GM21737 (cell line): ENCODE results near the gene KPNA6.
"Not testable (repeated sequence)": the region's sequence is repeated elsewhere in the genome, so short reads cannot be mapped to it uniquely, and the experiment has no call there.

Experiments used
- ATAC-seq: cut with Tn5 transposase; IDR thresholded peaks from one replicate; pipeline ENCODE4 v1.9.1; 2021; ENCODE audit warnings: mild to moderate bottlenecking, moderate library complexity; ENCODE audit not compliant: unreplicated experiment

The KPNA6 gene

DNA sequence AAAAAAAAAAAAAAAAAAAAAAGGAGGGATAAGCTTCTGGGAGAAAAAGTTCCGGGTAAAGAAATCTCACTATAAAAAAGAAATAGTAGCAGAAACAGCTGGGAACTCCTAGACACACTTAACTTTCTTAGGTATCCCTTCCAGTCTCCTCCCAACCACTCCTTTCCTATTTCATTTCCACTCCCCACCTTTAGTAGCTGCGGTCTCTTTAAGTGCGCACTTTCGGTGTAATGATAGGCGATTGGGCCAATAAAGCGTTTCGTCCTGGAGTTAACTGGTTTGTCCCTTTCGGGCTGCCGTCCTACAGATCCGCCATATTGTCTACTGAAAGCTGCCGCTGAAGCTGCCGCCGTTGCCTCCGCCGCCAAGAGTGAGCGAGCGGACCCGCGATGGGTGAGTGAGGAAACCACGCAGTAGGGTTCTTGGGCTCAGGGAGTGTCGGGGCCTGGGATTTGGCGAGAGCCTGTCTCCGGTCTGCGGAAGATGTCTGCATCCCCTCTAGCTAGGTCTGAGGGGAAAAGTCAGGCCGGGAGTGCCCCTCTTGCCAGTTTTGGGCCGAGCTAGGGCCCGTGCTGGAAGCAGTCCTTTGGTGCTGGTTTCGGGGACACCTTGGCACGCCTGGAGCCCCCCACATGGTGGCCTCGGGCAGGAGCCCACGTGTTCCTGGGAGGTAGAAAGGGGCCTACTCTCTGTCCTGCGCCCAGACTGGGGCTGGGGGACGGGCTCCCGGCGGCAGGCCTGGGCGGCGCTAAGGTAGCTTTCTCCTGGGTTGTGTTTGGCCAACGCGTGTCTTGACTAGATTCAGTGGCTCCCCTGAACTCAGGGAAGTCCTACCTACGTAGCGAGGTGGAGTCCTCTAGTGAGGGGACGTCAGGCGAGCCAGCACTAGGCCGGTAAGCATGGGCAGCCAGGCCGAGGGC, at the start of gene KPNA6:
Gene KPNA6, plus strand, starts transcription at position 315 of the 920 bp plus-strand sequence. Its CDS starts 75 bp downstream, at position 390.
- peak; percentile 51 for ATAC-seq

DNA sequence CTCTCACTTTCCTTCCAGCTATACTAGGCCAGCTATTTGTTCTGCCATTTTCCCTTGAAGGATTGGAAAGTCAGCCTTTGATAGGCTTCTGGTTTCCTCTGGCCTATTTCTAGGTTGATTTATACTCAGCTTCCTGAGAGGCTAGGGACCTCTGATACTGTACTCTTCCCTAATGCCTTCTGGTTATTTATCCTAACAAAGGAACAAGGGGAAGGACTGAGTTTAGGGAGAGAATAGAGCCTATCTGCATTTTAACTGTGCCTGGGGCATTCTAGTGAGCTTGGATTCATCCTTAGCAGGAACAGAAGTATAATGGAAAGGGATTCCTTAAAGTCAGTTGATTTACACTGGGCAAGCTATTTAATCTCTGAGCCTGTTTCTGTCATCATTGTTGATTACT, 46.9 kb upstream of the KPNA6 start:
- ATAC-seq, result no peak

DNA sequence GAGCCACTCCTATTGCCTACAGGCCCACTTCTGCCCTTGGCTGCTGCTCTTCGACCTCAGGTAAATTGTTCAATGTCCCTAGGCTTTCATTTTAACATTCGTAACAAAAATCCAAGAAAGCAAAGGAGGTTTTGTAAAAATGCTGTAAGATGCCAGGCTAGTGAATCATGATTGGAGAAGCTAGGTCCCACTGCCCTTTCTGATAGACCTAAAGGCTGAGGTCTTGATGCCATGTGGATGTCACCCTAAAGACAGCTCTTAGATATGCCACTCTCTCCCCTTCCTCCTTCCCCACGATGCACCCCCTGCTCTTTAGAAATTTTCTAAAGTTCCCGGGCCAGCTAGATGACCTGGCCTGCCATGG, 45.0 kb upstream of the KPNA6 start:
- no peak for ATAC-seq

DNA sequence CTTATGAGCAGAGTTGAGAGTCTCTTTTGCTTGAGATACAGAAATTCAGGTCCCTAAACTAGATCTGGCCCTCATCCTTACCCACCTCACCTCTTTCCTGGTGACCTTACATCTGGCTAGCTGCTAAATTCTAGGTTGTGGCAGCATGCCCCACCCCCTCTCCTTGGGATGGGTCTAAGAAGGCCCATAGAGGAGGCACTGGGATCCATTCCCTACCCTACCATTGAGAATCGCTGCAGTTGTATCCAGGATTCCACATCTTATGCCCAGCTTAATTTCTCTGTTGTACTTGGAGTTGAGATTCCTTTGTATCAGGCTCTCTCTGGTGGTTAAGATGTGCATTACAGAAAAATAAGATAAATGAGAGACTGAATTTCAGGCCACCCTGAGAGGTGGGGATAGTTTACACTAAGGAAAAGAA, 44.6 kb upstream of the KPNA6 start:
- ATAC-seq, result no peak

DNA sequence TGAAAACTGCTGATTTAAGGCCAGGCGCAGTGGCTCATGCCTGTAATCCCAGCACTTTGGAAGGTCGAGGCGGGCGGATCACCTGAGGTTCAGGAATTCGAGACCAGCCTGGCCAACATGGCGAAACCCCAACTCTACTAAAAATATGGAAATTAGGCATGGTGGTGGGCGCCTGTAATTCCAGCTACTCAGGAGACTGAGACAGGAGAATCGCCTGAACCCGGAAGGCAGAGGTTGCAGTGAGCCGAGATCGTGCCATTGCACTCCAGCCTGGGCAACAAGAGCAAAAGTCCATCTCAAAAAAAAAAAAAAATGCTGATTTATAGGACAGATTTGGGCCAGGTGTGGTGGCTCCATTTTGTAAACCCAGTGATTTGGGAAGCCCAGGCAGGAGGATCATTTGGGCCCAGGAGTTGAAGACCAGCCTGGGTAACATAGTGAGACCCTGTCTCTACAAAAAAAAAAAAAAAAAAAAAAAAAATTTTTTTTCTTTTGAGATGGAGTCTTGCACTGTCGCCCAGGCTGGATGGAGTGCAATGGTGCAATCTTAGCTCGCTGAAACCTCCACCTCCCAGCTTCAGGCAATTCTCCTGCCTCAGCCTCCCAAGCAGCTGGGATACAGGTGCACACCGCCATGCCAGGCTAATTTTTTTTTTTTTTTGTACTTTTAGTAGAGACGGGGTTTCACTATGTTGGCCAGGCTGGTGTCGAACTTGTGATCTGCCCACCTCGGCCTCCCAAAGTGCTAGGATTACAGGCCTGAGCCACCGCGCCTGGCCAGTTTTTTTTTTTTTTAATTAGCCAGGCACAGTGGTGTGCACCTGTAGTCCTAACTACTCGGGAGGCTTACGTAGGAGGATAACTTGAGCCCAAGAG, 42.0 kb upstream of the KPNA6 start:
- ATAC-seq, result not testable (repeated sequence)

DNA sequence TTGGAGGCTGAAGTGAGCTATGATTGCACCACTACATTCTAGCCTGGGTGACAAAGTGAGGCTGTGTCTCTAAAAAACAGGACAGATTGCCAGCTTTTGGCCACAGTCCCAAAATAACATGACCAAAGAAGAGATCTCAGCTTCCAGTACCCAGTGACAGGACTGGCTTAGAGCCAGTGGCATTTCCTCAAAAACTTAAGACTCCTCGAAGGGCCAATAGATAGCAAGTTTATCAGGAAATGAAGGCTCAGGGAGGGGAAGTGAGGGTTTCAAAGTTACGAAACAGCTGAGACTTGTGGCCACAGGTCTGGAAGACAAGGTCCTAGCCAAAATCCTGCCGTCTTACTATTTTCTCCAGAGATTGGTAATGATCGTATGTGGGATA, 41.4 kb upstream of the KPNA6 start:
- no peak for ATAC-seq

DNA sequence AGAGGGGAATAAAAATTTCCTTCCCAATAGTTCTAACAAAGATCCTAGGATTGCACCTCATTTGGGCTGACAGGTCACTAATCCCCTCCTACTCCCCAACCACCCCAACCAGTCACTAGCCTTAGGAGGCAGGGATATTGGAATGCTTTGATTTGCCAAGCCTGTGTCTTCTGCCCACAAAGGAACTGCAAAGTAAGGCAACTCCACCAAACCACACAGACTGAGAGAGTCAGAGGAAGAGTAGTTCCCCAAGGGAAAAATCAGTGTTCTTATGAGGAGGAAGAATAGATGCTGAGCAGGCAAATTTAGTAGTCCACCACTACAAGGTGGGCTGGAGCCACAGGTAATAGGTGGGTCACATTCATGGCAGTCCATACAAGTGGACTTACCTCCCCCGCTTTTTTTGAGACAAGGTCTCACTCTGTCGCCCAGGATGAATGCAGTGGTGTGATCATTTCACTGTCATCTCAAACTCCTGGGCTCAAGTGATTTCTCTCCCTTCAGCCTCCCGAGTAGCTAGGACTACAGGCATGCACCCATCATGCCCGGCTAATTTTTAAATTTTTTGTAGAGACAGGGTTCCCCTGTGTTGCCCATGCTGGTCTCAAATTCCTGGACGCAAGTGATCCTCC, 38.8 kb upstream of the KPNA6 start:
- no peak for ATAC-seq

DNA sequence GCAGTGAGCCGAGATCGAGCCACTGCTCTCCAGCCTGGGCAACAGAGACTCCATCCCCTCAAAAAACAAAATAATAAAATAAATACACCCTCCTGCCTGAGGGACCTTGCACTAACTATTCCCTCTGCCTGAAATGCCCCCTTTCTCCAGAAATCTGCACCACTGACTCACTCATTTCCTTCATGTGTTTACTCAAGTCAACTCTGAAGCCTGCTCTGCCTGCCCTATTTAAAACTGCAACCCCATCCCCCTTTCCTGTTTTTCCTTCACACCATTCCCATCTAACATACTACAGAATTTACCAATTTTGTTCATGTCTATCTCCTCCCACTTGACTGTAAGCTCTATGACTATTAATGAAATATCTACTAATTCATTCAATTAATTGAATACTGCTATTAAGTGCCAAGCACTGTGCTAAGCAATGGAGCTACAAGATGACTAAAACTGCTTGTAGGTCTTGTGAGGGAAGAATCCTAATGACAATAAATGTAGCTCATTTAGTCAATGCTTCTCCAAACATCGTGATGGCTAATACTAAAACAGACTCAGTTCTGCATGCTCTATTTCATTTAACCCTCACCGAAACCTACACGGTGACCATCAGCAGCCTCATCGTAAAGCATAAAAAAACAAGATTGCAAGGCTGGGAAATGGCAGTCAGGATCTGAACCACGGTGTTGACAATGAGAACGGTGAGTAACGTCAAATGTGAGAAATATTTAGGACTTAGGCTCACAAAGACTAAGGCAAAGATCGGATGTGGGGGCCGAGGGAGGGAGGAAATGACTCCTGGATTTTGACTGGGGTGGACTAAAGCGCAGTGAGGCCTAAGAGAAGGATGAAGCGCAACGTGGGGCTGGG, 35.9 kb upstream of the KPNA6 start:
- no peak for ATAC-seq

DNA sequence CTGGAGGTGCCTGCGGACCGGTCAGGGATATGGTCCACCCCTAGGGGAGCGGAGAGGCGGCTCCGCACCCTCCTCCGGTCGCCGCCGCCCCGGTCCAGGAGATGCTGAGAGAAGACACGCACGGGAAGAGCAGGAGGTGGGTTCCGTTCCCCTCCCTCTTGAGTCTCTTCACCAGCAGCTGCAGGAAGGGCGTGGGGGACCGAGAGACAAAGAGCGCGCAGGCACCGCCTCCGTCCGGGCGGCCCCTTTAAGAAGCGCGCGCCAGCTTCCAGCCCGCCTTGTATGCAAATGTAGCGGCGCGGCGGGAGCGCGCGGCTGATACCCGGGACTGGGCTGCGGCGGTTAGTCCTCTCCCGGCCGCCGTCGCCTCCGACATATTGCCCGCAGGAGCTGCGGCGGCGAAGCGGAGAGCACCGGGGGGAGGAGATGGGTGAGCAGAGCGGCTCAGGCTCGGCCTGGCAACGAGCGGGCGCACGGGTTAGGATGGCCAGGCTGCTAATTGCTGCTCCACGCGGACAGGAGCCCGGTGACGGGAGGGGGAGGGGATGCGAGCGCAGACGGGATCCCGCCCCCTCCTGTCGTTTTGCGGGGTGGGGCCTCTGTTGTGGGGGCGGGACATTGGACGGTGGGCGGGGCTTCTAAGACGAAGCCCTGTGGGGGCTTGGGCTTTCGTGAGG, 35.1 kb upstream of the KPNA6 start, which contains the start of gene TMEM39B:
Gene TMEM39B, plus strand, starts transcription at position 318 of the 677 bp plus-strand sequence. Its CDS starts 109 bp downstream, at position 427.
- ATAC-seq, result peak; percentile 81

DNA sequence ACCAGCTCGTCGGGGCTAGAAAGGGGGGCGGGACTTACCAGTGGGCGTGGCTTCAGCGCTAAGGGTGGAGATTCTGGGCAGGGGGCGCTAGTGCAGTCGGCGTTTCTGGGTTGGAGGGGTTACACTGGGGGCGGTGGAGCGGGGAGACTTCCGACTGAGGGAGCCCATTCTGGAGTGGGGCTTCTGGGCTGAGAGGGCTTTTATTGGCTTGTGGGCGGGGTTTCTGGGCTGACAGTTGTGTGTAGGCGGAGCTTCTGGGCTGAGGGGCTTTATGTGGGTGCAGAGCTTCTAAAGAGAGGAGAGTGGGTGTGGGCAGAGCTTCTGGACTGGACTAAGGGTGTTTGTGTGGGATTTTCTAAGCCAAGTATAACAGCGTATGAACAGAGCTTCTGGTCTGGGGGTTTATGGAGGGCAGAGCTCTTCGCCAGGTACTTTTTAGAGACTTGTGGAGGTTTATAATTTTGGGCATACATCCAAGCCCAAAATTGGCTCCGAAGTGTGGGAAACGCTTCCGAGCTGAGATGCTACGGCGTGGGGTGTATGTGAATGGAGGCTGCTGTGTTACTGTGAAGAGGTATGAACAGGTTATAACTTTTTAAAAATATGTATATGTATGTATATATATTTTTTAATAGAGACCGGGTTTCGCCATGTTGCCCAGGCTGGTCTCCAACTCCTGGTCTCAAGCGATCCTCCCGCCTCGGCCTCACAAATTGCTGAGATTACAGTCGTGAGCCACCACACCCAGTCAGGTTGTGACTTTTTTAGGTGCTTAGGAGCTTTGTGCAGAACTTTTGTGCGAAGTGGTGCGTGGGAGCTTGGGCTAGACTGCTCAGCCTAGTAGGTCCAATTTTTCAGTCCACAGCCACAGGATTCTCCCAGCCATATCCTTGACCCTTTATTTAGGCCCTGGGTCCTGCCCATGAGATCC, 34.3 kb upstream of the KPNA6 start:
- ATAC-seq, result peak; percentile 27

DNA sequence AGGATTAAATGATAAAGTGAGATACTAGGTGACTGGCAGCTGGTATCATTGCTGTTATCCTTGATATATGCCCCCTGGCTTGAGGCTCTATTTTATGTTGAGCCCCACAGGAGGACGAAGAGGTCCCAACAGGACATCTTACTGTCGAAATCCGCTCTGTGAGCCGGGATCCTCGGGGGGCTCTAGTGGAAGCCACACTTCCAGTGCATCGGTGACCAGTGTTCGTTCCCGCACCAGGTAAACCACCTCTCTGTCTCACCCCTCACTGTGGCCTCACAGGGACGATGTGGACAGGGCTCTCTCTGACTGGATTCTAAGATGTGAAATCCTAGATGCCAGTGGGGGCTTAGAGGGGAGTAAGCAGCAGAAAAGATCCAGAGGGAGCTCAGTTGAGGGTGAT, 33.0 kb upstream of the KPNA6 start:
- ATAC-seq, result no peak

DNA sequence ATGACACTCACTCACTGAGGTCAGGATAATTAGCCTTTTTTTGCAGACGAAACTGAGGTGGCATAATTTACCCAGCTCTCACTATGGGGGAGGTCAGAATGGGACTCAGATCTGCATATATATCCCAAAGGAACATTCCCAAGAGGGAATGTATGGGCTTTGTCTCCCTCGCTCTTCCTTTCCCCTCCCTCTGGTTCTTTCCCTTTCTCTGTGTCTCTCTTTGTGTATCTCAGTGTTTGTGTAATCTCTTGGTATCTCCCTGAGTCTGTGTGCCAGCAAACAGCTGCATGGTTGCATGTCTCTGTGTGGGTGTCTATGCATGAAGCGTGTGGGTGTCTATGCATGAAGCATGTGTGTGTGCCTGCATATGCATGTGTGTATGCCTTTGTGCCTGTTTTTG, 30.4 kb upstream of the KPNA6 start:
- no peak for ATAC-seq

DNA sequence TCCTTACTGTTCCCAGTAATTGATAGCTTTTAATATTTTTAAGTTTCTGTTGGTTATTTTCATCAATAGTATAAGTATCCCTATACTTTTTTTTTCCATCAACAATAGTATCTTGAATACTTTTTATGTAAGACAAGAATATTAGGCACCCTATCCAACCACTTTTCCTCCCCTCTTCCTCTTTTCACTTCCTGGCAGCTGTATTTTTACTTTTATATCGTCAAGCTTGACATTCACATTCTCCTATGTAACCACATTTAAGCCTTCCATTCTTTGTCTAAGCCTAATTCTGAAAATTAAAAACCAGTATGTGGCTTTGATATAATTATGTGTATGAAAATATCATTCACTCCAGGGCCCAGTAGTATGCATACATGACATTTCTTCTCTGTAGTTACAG, 25.8 kb upstream of the KPNA6 start:
- ATAC-seq, result no peak

DNA sequence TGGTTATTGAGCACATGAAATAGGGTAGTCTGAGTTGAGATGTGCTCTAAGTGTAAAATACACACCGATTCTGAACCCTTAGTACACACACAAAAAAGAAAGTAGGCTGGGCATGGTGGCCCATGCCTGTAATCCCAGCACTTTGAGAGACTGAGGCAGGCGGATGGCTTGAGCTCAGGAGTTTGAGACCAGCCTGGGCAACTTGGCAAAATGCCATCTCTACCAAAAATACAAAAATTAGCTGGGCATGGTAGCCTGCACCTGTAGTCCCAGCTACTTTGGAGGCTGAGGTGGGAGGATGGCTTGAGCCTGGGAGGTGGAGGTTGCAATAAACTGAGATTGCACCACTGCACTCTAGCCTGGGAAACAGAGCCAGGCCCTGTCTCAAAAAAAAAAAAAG, 21.5 kb upstream of the KPNA6 start:
- not testable (repeated sequence) for ATAC-seq

DNA sequence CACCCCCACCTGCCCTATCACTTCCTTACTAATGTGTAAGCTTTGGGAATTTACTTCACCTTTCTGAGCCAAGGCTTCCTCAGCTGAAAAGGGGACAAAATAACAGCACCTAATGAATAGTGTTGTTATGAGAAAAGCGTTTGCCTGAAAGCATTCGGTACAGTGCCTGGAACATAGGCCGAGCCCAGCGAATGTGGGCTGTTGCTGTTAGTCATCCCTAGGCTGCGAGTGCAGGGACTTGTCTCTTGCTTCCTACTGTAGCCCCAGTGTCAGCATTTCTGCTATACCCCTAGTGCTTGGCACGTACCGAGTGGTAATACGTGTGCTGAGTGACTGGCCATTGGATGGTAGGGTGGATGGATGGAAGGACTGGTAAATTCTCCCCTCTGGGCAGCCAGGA, 16.7 kb upstream of the KPNA6 start:
- ATAC-seq, result no peak

DNA sequence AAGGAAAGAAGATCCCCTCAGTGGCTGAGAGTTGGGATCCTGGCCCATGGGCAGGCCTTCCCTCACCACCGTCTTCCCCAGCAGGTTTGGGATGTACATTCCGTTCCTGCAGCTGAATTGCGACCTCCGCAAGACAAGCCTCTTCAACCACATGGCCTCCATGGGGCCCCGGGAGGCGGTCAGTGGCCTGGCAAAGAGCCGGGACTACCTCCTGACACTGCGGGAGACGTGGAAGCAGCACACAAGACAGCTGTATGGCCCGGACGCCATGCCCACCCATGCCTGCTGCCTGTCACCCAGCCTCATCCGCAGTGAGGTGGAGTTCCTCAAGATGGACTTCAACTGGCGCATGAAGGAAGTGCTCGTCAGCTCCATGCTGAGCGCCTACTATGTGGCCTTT, 16.3 kb upstream of the KPNA6 start:
- ATAC-seq, result no peak

DNA sequence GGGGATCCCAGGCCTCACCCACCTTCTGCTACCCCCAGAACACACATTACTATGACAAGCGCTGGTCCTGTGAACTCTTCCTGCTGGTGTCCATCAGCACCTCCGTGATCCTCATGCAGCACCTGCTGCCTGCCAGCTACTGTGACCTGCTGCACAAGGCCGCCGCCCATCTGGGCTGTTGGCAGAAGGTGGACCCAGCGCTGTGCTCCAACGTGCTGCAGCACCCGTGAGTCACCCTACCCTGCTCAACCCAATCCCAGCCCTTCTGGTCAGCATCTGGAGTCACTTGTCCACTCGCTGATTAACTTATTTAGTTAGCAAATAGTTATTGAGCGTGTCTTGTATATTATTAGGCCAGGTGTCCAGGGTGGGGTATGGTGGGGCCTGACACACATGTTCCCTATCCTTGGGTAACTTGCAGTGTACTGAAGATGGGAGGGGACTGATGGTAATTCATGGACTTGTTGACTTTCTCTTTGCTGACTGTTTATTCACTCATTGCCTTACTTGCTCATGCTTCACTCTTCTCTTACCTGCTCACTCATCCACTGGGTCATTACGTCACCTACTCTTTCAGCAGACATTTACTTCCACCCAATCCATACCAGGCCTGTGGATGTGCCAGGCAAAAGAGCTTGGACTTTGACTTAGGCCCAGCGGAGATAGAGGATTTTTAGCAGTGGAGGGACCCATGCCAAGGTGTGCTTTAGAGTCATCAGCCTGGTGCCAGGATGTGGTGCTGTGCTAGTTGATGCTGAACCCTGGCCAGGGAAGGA, 12.9 kb upstream of the KPNA6 start:
- no peak for ATAC-seq

DNA sequence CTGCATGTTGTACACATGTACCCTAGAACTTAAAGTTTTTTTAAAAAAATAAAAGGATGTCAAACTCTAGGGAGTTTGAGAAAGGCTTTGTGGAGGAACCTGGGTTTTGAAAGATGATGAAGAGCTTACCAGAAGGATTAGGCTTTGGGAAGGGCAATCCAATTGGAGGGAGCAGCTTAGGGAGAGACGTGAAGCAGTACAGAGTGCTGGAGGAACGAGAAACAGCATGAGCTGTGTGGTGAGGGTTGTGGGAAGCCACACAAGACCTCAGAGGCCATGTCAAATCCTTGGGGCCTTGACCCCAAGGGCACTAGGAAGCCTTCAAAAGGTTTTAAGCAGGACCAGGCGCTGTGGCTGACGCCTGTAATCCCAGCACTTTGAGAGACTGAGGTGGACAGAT, 8.4 kb upstream of the KPNA6 start:
- no peak for ATAC-seq
